ENCODE results near the gene HJURP. TPM values are rescaled to one million over a fixed set of nuclear protein-coding genes. Genes with fewer than 3 reads are reported as not detected.
"Not testable (repeated sequence)": the region's sequence is repeated elsewhere in the genome, so short reads cannot be mapped to it uniquely, and the experiment has no call there.

HJURP gene
- total RNA-seq (2014; rRNA removed; shearing (Covaris generic)) = 89.0 and 101 TPM in 2 replicates
- 63.6 and 70.3 TPM in 2 replicates for polyA plus RNA-seq (2015; cell fraction: cytosol; rRNA removed)
- polyA plus RNA-seq (2015; cell fraction: nucleus; rRNA removed) = 220 and 252 TPM in 2 replicates

- DNase-seq (ENCODE audit: low read depth) = peak; percentile 99
These were observed at the start of gene HJURP for GRCh38 chr2:233854241-233854981. Gene HJURP (minus strand): TSS chr2:233854535. CDS start chr2:233854500, 35 bp downstream.

- DNase-seq (ENCODE audit: low read depth) = no peak
These were observed 47.5 kb upstream of the HJURP start for GRCh38 chr2:233901884-233902283.

GRCh38 chr2:233901367-233901766 is 47.0 kb upstream of the HJURP start:
- no peak for DNase-seq (ENCODE audit: low read depth)

- DNase-seq (ENCODE audit: low read depth) = not testable (repeated sequence)
These were observed 41.9 kb upstream of the HJURP start for GRCh38 chr2:233896253-233896652.

- peak; percentile 2 for DNase-seq (ENCODE audit: low read depth)
These were observed 38.5 kb upstream of the HJURP start for GRCh38 chr2:233892793-233893192.

- DNase-seq (ENCODE audit: low read depth) = no peak
These were observed 28.0 kb upstream of the HJURP start for GRCh38 chr2:233882353-233882752.

GRCh38 chr2:233872125-233872524 is 17.8 kb upstream of the HJURP start:
- DNase-seq (ENCODE audit: low read depth) = not testable (repeated sequence)

- DNase-seq (ENCODE audit: low read depth) = no peak
These were observed 17.1 kb upstream of the HJURP start for GRCh38 chr2:233871432-233871831.

- DNase-seq (ENCODE audit: low read depth) = peak; percentile 38
These were observed 13.7 kb upstream of the HJURP start, which contains the start of gene MSL3B for GRCh38 chr2:233867993-233868532. Gene MSL3B (minus strand): TSS chr2:233868386.

- DNase-seq (ENCODE audit: low read depth) = no peak
These were observed 12.1 kb upstream of the HJURP start for GRCh38 chr2:233866479-233866878.

GRCh38 chr2:233865838-233866237 is 11.5 kb upstream of the HJURP start:
- DNase-seq (ENCODE audit: low read depth) = no peak

GRCh38 chr2:233862261-233862768 is 8.0 kb upstream of the HJURP start:
- DNase-seq (ENCODE audit: low read depth) = no peak

GRCh38 chr2:233858331-233858730 is 4.0 kb upstream of the HJURP start:
- no peak for DNase-seq (ENCODE audit: low read depth)

- peak; percentile 44 for DNase-seq (ENCODE audit: low read depth)
These were observed 3.3 kb upstream of the HJURP start for GRCh38 chr2:233857511-233858141.

- no peak for DNase-seq (ENCODE audit: low read depth)
These were observed 1.8 kb upstream of the HJURP start for GRCh38 chr2:233856184-233856583.

GRCh38 chr2:233855345-233855744 is 1.0 kb upstream of the HJURP start:
- no peak for DNase-seq (ENCODE audit: low read depth)

GRCh38 chr2:233853883-233854240 is 473 bp downstream of the HJURP start:
- DNase-seq (ENCODE audit: low read depth) = no peak

GRCh38 chr2:233853353-233853752 is 982 bp downstream of the HJURP start:
- no peak for DNase-seq (ENCODE audit: low read depth)

- peak; percentile 36 for DNase-seq (ENCODE audit: low read depth)
These were observed 2.3 kb downstream of the HJURP start for GRCh38 chr2:233852056-233852455.

GRCh38 chr2:233851169-233851568 is 3.2 kb downstream of the HJURP start:
- no peak for DNase-seq (ENCODE audit: low read depth)

GRCh38 chr2:233850745-233851144 is 3.6 kb downstream of the HJURP start:
- no peak for DNase-seq (ENCODE audit: low read depth)

GRCh38 chr2:233849607-233850271 is 4.6 kb downstream of the HJURP start:
- no peak for DNase-seq (ENCODE audit: low read depth)
